A673 (cell line): ENCODE results near the gene ANO1. TPM values are rescaled to one million over a fixed set of nuclear protein-coding genes. Genes with fewer than 3 reads are reported as not detected.

Source experiments
- BruUV-seq: library from RNA; stranded (reverse); fragments of 400-500 nt; replicated peaks from 2 replicates; lab custom pipeline; 2021; lab: Mats Ljungman, UMichigan
- CTCF ChIA-PET: fragments of 300-600 bp; sonication (Branson Sonifier 250); formaldehyde crosslinking; loops from one replicate; lab custom pipeline; 2022; ENCODE audit warnings: antibody characterized with exemption; lab: Charles Lee
- POLR2A ChIA-PET: fragments of 300-600 bp; sonication (Branson Sonifier 250); formaldehyde crosslinking; loops from one replicate; lab custom pipeline; 2022; ENCODE audit warnings: antibody characterized with exemption; ENCODE audit not compliant: low non-redundant PET; lab: Charles Lee
- DNase-seq: peaks from one replicate; pipeline ENCODE4 v3.0.0-alpha.2; 2015; ENCODE audit warnings: low spot score
- H3K27ac ChIP-seq: fragments of 200-600 bp; sonication (generic); 2 replicates; pipeline ENCODE4 v1.5.1; 2016; ENCODE audit warnings: mixed run types, low read depth, mild to moderate bottlenecking, mixed read lengths, antibody characterized with exemption, low read length; ENCODE audit not compliant: poor library complexity, severe bottlenecking
- H3K27me3 ChIP-seq: fragments of 200-600 bp; sonication (generic); replicated peaks from 2 replicates; pipeline ENCODE4 v1.6.1; 2017; ENCODE audit warnings: mixed run types, low read depth, mild to moderate bottlenecking, mixed read lengths, antibody characterized with exemption, low read length; ENCODE audit not compliant: insufficient read depth, poor library complexity
- H3K36me3 ChIP-seq: fragments of 200-600 bp; sonication (generic); 2 replicates; pipeline ENCODE4 v1.6.1; 2016; ENCODE audit warnings: mixed run types, mild to moderate bottlenecking, mixed read lengths, antibody characterized with exemption, low read length; ENCODE audit not compliant: insufficient read depth, poor library complexity, severe bottlenecking
- H3K4me1 ChIP-seq: fragments of 200-600 bp; sonication (generic); 2 replicates; pipeline ENCODE4 v1.6.1; 2017; ENCODE audit warnings: mixed run types, mild to moderate bottlenecking, mixed read lengths, antibody characterized with exemption, low read length; ENCODE audit not compliant: insufficient read depth, poor library complexity, severe bottlenecking
- H3K4me3 ChIP-seq: fragments of 200-600 bp; sonication (generic); 2 replicates; pipeline ENCODE4 v1.5.1; 2016; ENCODE audit warnings: low read depth, mixed run types, mild to moderate bottlenecking, mixed read lengths, low read length; ENCODE audit not compliant: poor library complexity, severe bottlenecking
- H3K9me3 ChIP-seq: fragments of 200-600 bp; sonication (generic); 2 replicates; pipeline ENCODE4 v1.6.1; 2016; ENCODE audit warnings: mixed run types, low read depth, mild to moderate bottlenecking, mixed read lengths, antibody characterized with exemption, low read length; ENCODE audit not compliant: poor library complexity, severe bottlenecking
- CTCF ChIP-seq: fragments of 300-800, 200-600 bp; sonication (generic); conservative IDR thresholded peaks from 2 replicates; pipeline ENCODE4 v1.5.1; 2017; ENCODE audit warnings: low read depth, mild to moderate bottlenecking, antibody characterized with exemption, low read length, moderate library complexity, mixed read lengths
- EZH2 ChIP-seq: fragments of 200-600 bp; sonication (generic); IDR thresholded peaks from 2 replicates; pipeline ENCODE4 v1.6.1; 2017; ENCODE audit warnings: borderline replicate concordance, low read depth, mild to moderate bottlenecking, mixed read lengths, antibody characterized with exemption, low read length; ENCODE audit not compliant: poor library complexity, severe bottlenecking
- intact Hi-C: fragments of 100-400 bp; cut with micrococcal nuclease; formaldehyde crosslinking; loops from one replicate; pipeline ENCODE4 v1.10.0; 2022; ENCODE audit not compliant: unreplicated experiment
- total RNA-seq: library from RNA; stranded (reverse); gene quantifications from 2 replicates; pipeline ENCODE4 v1.2.3, GENCODE V29; 2021

ANO1 gene
- total RNA-seq, 1 experiment from 2014 or later: 0.90 TPM

- TF ChIP-seq EZH2: no peak
- TF ChIP-seq CTCF: no peak
- intact Hi-C loops: no loop called here
- no peaks in the 10 kb centered on the region for H3K36me3 ChIP-seq
- ChIA-PET POLR2A (no interaction called here), CTCF (no interaction called here)
- H3K27ac ChIP-seq: no peak overlapping the region
- DNase-seq: no peak
- H3K9me3 ChIP-seq: no peaks in the 10 kb centered on the region
- no peak overlapping the region for H3K4me3 ChIP-seq
- no TSS peak for BruUV-seq
- peaks cover 25% of the 10 kb centered on the region for H3K4me1 ChIP-seq
- no peaks in the 10 kb centered on the region for H3K27me3 ChIP-seq
Measured at GRCh38 chr11:70132641-70133040, 54.5 kb downstream of the ANO1 start.

- CTCF ChIA-PET: no interaction called here
- TF ChIP-seq CTCF: no peak
- no peak for TF ChIP-seq EZH2
Measured at GRCh38 chr11:70133771-70134335, 55.7 kb downstream of the ANO1 start.

GRCh38 chr11:70134490-70134889 lies 56.4 kb downstream of the ANO1 start:
- DNase-seq: no peak
- no TSS peak for BruUV-seq
- Histone ChIP-seq H3K27me3 (no peaks in the 10 kb centered on the region), H3K36me3 (no peaks in the 10 kb centered on the region), H3K4me3 (no peak overlapping the region), H3K4me1 (peaks cover 10% of the 10 kb centered on the region), H3K27ac (no peak overlapping the region), H3K9me3 (no peaks in the 10 kb centered on the region)
- intact Hi-C loops: no loop called here
- ChIA-PET POLR2A (no interaction called here), CTCF (no interaction called here)
- TF ChIP-seq CTCF (no peak), EZH2 (no peak)

More at GRCh38 chr11:70133771-70134335, 55.7 kb downstream of the ANO1 start:
- POLR2A ChIA-PET: no interaction called here
- H3K27me3 ChIP-seq: no peaks in the 10 kb centered on the region
- no peaks in the 10 kb centered on the region for H3K9me3 ChIP-seq
- no TSS peak for BruUV-seq
- no peaks in the 10 kb centered on the region for H3K36me3 ChIP-seq
- intact Hi-C loops: no loop called here
- DNase-seq: no peak
- H3K4me1 ChIP-seq: peaks cover 13% of the 10 kb centered on the region
- H3K4me3 ChIP-seq: no peak overlapping the region
- H3K27ac ChIP-seq: no peak overlapping the region
